Measurements from ENCODE around the gene DNAH9. TPM values are rescaled to one million over a fixed set of nuclear protein-coding genes. Genes with fewer than 3 reads are reported as not detected.
A peak's percentile ranks its signal among the peaks of the same experiment; 100 is the strongest.

Gene DNAH9
- total and polyA plus RNA-seq, 2 donors from 2014 or later: 3.7 to 6.9 TPM

GRCh38 chr17:11580677-11581076 lies 17.6 kb upstream of the DNAH9 start:
- Histone ChIP-seq H3K9me3 (ENCODE audit: control insufficient read depth in 2 of 3, insufficient read depth in 1 of 3, low read length in 3 of 3) (no peaks in the 10 kb centered on the region), H3K4me3 (ENCODE audit: low read length in 3 of 3) (no peak overlapping the region), H3K4me1 (ENCODE audit: control insufficient read depth in 2 of 3, insufficient read depth in 2 of 3, low read depth in 1 of 3, low read length in 3 of 3) (no peaks in the 10 kb centered on the region), H3K27ac (ENCODE audit: low read depth in 2 of 2, low read length in 2 of 2) (no peak overlapping the region), H3K36me3 (ENCODE audit: control insufficient read depth in 2 of 3, insufficient read depth in 3 of 3, low read length in 3 of 3) (no peaks in the 10 kb centered on the region), H3K27me3 (ENCODE audit: control insufficient read depth, insufficient read depth, low read length) (no peaks in the 10 kb centered on the region), H3K9ac (ENCODE audit: low read length in 3 of 3) (no peak overlapping the region)
- intact Hi-C loops (cut with DNase I): no loop called here
- FAIRE-seq (no peak), DNase-seq (no peak)
- TF ChIP-seq CTCF (IDR thresholded peaks at IDR 0.05; ENCODE audit: borderline replicate concordance, extremely low read depth, insufficient read depth): no peak

- Histone ChIP-seq H3K27me3 (ENCODE audit: control insufficient read depth, insufficient read depth, low read length) (no peaks in the 10 kb centered on the region), H3K27ac (ENCODE audit: low read depth in 2 of 2, low read length in 2 of 2) (no peak overlapping the region), H3K4me1 (ENCODE audit: control insufficient read depth in 2 of 3, insufficient read depth in 2 of 3, low read depth in 1 of 3, low read length in 3 of 3) (no peaks in the 10 kb centered on the region), H3K9me3 (ENCODE audit: control insufficient read depth in 2 of 3, insufficient read depth in 1 of 3, low read length in 3 of 3) (no peaks in the 10 kb centered on the region), H3K4me3 (ENCODE audit: low read length in 3 of 3) (no peak overlapping the region), H3K9ac (ENCODE audit: low read length in 3 of 3) (no peak overlapping the region), H3K36me3 (ENCODE audit: control insufficient read depth in 2 of 3, insufficient read depth in 3 of 3, low read length in 3 of 3) (no peaks in the 10 kb centered on the region)
- TF ChIP-seq CTCF (IDR thresholded peaks at IDR 0.05; ENCODE audit: borderline replicate concordance, extremely low read depth, insufficient read depth): no peak
- peak in 1 of 5 donors; percentile 57 for DNase-seq
- no peak for FAIRE-seq
- intact Hi-C loops (cut with DNase I): no loop called here
Measured at GRCh38 chr17:11582217-11582616, 16.1 kb upstream of the DNAH9 start.

GRCh38 chr17:11583306-11583992 lies 14.8 kb upstream of the DNAH9 start:
- no peak overlapping the region for H3K4me3 ChIP-seq (ENCODE audit: low read length in 3 of 3)
- no peaks in the 10 kb centered on the region for H3K27me3 ChIP-seq (ENCODE audit: control insufficient read depth, insufficient read depth, low read length)
- FAIRE-seq (no peak), DNase-seq (no peak)
- no peaks in the 10 kb centered on the region for H3K9me3 ChIP-seq (ENCODE audit: control insufficient read depth in 2 of 3, insufficient read depth in 1 of 3, low read length in 3 of 3)
- intact Hi-C loops (cut with DNase I): no loop called here
- no peaks in the 10 kb centered on the region for H3K4me1 ChIP-seq (ENCODE audit: control insufficient read depth in 2 of 3, insufficient read depth in 2 of 3, low read depth in 1 of 3, low read length in 3 of 3)
- H3K36me3 ChIP-seq (ENCODE audit: control insufficient read depth in 2 of 3, insufficient read depth in 3 of 3, low read length in 3 of 3): no peaks in the 10 kb centered on the region
- H3K9ac ChIP-seq (ENCODE audit: low read length in 3 of 3): no peak overlapping the region
- TF ChIP-seq CTCF (IDR thresholded peaks at IDR 0.05; ENCODE audit: borderline replicate concordance, extremely low read depth, insufficient read depth): no peak
- H3K27ac ChIP-seq (ENCODE audit: low read depth in 2 of 2, low read length in 2 of 2): no peak overlapping the region

- TF ChIP-seq CTCF (IDR thresholded peaks at IDR 0.05; ENCODE audit: borderline replicate concordance, extremely low read depth, insufficient read depth): no peak
- Histone ChIP-seq H3K27ac (ENCODE audit: low read depth in 2 of 2, low read length in 2 of 2) (no peak overlapping the region), H3K4me1 (ENCODE audit: control insufficient read depth in 2 of 3, insufficient read depth in 2 of 3, low read depth in 1 of 3, low read length in 3 of 3) (no peaks in the 10 kb centered on the region), H3K4me3 (ENCODE audit: low read length in 3 of 3) (no peak overlapping the region), H3K9ac (ENCODE audit: low read length in 3 of 3) (no peak overlapping the region), H3K36me3 (ENCODE audit: control insufficient read depth in 2 of 3, insufficient read depth in 3 of 3, low read length in 3 of 3) (no peaks in the 10 kb centered on the region), H3K9me3 (ENCODE audit: control insufficient read depth in 2 of 3, insufficient read depth in 1 of 3, low read length in 3 of 3) (no peaks in the 10 kb centered on the region), H3K27me3 (ENCODE audit: control insufficient read depth, insufficient read depth, low read length) (no peaks in the 10 kb centered on the region)
- DNase-seq: peak in 3 of 5 donors; percentile 41 to 85 (median 83)
- FAIRE-seq: no peak
- intact Hi-C loops (cut with DNase I): no loop called here
Measured at GRCh38 chr17:11589716-11590115, 8.6 kb upstream of the DNAH9 start.
